Left ventricle myocardium inferior (tissue), 1 donor: ENCODE data around the gene MBD5. TPM values are rescaled to one million over a fixed set of nuclear protein-coding genes. Genes with fewer than 3 reads are reported as not detected.

Source experiments
- DNase-seq: peaks from one replicate; pipeline ENCODE4 v3.0.0-alpha.2; 2020
- H3K27ac ChIP-seq: fragments of 200-600 bp; replicated peaks from 2 replicates; pipeline ENCODE4 v1.8.0; 2021
- H3K27me3 ChIP-seq: fragments of 200-600 bp; 2 replicates; pipeline ENCODE4 v1.8.0; 2021; ENCODE audit warnings: low read depth
- H3K36me3 ChIP-seq: fragments of 200-600 bp; 2 replicates; pipeline ENCODE4 v1.8.0; 2021
- H3K4me1 ChIP-seq: fragments of 200-600 bp; 2 replicates; pipeline ENCODE4 v1.8.0; 2021
- H3K4me3 ChIP-seq: fragments of 200-600 bp; 2 replicates; pipeline ENCODE4 v1.8.0; 2021; ENCODE audit warnings: mild to moderate bottlenecking, moderate library complexity
- H3K9me3 ChIP-seq: fragments of 200-600 bp; replicated peaks from 2 replicates; pipeline ENCODE4 v1.8.0; 2021
- CTCF ChIP-seq: fragments of 200-600 bp; IDR thresholded peaks from 2 replicates; pipeline ENCODE4 v1.8.0; 2021; ENCODE audit warnings: antibody characterized with exemption, mild to moderate bottlenecking, borderline replicate concordance
- intact Hi-C: fragments of 100-400 bp; cut with micrococcal nuclease; formaldehyde crosslinking; loops from one replicate; pipeline ENCODE4 v1.11.0; 2022
- total RNA-seq: library from RNA; stranded (reverse); fragmentation: NEBNext Ultra II Directional; extraction: Animal tissue kit (Norgen Biotek cat#: 25700); gene quantifications from one replicate; pipeline ENCODE4 v1.2.1, GENCODE V29; 2021
- donor health status: DM: no; HTN: yes; CAD: no; lungs with severe emphysema.

MBD5 gene
- total RNA-seq, 1 donor from 2014 or later: 21.9 TPM

- TF ChIP-seq CTCF: no peak
- H3K27ac ChIP-seq: no peak overlapping the region
- intact Hi-C loops: no loop called here
These were observed 21.3 kb downstream of the MBD5 start for GRCh38 chr2:148042219-148042618.

GRCh38 chr2:148044322-148044721 lies 23.4 kb downstream of the MBD5 start:
- no peak for DNase-seq
- Histone ChIP-seq H3K4me1 (peaks cover 8% of the 10 kb centered on the region), H3K9me3 (no peaks in the 10 kb centered on the region), H3K27ac (no peak overlapping the region), H3K4me3 (no peak overlapping the region), H3K36me3 (peaks cover 6% of the 10 kb centered on the region), H3K27me3 (no peaks in the 10 kb centered on the region)
- no peak for TF ChIP-seq CTCF
- intact Hi-C loops: no loop called here

More at GRCh38 chr2:148042219-148042618, 21.3 kb downstream of the MBD5 start:
- Histone ChIP-seq H3K4me3 (no peak overlapping the region), H3K9me3 (no peaks in the 10 kb centered on the region), H3K36me3 (peaks cover 6% of the 10 kb centered on the region), H3K27me3 (no peaks in the 10 kb centered on the region), H3K4me1 (peaks cover 27% of the 10 kb centered on the region)
- no peak for DNase-seq

- Histone ChIP-seq H3K4me3 (no peak overlapping the region), H3K27ac (no peak overlapping the region), H3K4me1 (peaks cover 11% of the 10 kb centered on the region), H3K9me3 (no peaks in the 10 kb centered on the region), H3K27me3 (no peaks in the 10 kb centered on the region), H3K36me3 (no peaks in the 10 kb centered on the region)
- DNase-seq: no peak
- intact Hi-C loops: no loop called here
- TF ChIP-seq CTCF: no peak
These were observed 25.9 kb downstream of the MBD5 start for GRCh38 chr2:148046802-148047201.

- Histone ChIP-seq H3K36me3 (no peaks in the 10 kb centered on the region), H3K4me1 (peaks cover 9% of the 10 kb centered on the region), H3K27ac (no peak overlapping the region), H3K4me3 (no peak overlapping the region), H3K27me3 (no peaks in the 10 kb centered on the region), H3K9me3 (peaks cover 10% of the 10 kb centered on the region)
- intact Hi-C loops: no loop called here
- TF ChIP-seq CTCF: no peak
- no peak for DNase-seq
These were observed 27.8 kb downstream of the MBD5 start for GRCh38 chr2:148048475-148049221.

GRCh38 chr2:148049284-148049683 lies 28.4 kb downstream of the MBD5 start:
- intact Hi-C loops: no loop called here
- H3K9me3 ChIP-seq: peaks cover 10% of the 10 kb centered on the region
- no peak for TF ChIP-seq CTCF

More at GRCh38 chr2:148049284-148049683, 28.4 kb downstream of the MBD5 start:
- no peak overlapping the region for H3K4me3 ChIP-seq
- H3K4me1 ChIP-seq: peaks cover 4% of the 10 kb centered on the region
- no peak overlapping the region for H3K27ac ChIP-seq
- peaks cover 5% of the 10 kb centered on the region for H3K36me3 ChIP-seq
- no peaks in the 10 kb centered on the region for H3K27me3 ChIP-seq
- DNase-seq: no peak
